HuH-7 (cell line): ENCODE measurements around the gene SPRR2F.
"Not testable (repeated sequence)": the region's sequence is repeated elsewhere in the genome, so short reads cannot be mapped to it uniquely, and the experiment has no call there.

Source experiments
- DNase-seq: peaks from one replicate; pipeline ENCODE4 v3.0.0; 2011; ENCODE audit warnings: low spot score

SPRR2F gene

GRCh38 chr1:153113416-153113815 lies at the start of gene SPRR2F:
Gene SPRR2F (minus strand): TSS chr1:153113516. CDS start chr1:153112733, 783 bp downstream.
- no peak for DNase-seq

- DNase-seq: no peak
These were observed 42.2 kb upstream of the SPRR2F start for GRCh38 chr1:153155541-153155940.

GRCh38 chr1:153152481-153152880 lies 39.2 kb upstream of the SPRR2F start:
- DNase-seq: no peak

- no peak for DNase-seq
These were observed 37.5 kb upstream of the SPRR2F start, which contains the start of gene SPRR2G for GRCh38 chr1:153150846-153151245. Gene SPRR2G (minus strand): TSS chr1:153150890. CDS start chr1:153150110, 780 bp downstream.

GRCh38 chr1:153141377-153141776 lies 28.1 kb upstream of the SPRR2F start:
- DNase-seq: no peak

- DNase-seq: no peak
These were observed 27.2 kb upstream of the SPRR2F start for GRCh38 chr1:153140484-153140883.

GRCh38 chr1:153133743-153134142 lies 20.4 kb upstream of the SPRR2F start:
- DNase-seq: no peak

- no peak for DNase-seq
These were observed 20.0 kb upstream of the SPRR2F start for GRCh38 chr1:153133267-153133666.

- DNase-seq: not testable (repeated sequence)
These were observed 15.4 kb upstream of the SPRR2F start for GRCh38 chr1:153128688-153129087.

- no peak for DNase-seq
These were observed 14.0 kb upstream of the SPRR2F start for GRCh38 chr1:153127296-153127695.

GRCh38 chr1:153125536-153125935 lies 12.2 kb upstream of the SPRR2F start:
- no peak for DNase-seq

- DNase-seq: not testable (repeated sequence)
These were observed 10.5 kb upstream of the SPRR2F start for GRCh38 chr1:153123793-153124192.

- no peak for DNase-seq
These were observed 9.6 kb upstream of the SPRR2F start for GRCh38 chr1:153122831-153123421.

GRCh38 chr1:153120945-153121344 lies 7.6 kb upstream of the SPRR2F start:
- DNase-seq: no peak

- DNase-seq: no peak
These were observed 6.2 kb upstream of the SPRR2F start for GRCh38 chr1:153119491-153119971.

- DNase-seq: not testable (repeated sequence)
These were observed 1.9 kb upstream of the SPRR2F start for GRCh38 chr1:153115264-153115663.

- DNase-seq: not testable (repeated sequence)
These were observed 862 bp downstream of the SPRR2F start for GRCh38 chr1:153112454-153112853.

GRCh38 chr1:153100245-153100644 lies 13.1 kb downstream of the SPRR2F start:
- DNase-seq: no peak

GRCh38 chr1:153099461-153100045 lies 13.8 kb downstream of the SPRR2F start:
- DNase-seq: no peak

GRCh38 chr1:153095764-153096163 lies 17.6 kb downstream of the SPRR2F start:
- DNase-seq: no peak

- DNase-seq: no peak
These were observed 18.9 kb downstream of the SPRR2F start, which contains the start of gene SPRR2E for GRCh38 chr1:153094426-153094825. Gene SPRR2E (minus strand): TSS chr1:153094526. CDS start chr1:153093751, 775 bp downstream.

GRCh38 chr1:153087652-153088051 lies 25.7 kb downstream of the SPRR2F start:
- DNase-seq: no peak

GRCh38 chr1:153081736-153082135 lies 31.6 kb downstream of the SPRR2F start:
- DNase-seq: no peak
